SW480 (cell line): Measurements from ENCODE around the gene RYR2.

ENCODE experiments used
- DNase-seq: peaks from one replicate; pipeline ENCODE4 v3.0.0-alpha.2; 2016; ENCODE audit warnings: low spot score

The RYR2 gene

DNA sequence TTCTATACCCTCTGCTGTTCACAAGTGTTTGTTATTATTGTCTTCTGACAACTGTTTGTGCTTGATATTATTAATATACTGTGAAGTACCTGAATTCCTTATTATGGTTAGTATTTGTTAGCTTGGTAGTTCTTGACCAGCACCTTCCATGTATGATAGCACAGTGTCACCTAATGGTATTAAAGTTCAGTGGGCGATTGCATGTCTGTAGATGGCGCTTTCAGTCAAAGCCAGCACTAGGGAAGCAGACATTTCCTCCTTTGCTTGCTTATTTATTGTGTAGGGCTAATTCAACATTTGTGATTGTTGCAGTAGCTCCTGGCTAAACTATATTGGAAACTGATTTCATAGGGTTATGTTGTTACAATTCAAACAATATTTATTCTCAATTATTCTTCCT lies 630.8 kb downstream of the RYR2 start:
- peak; percentile 38 for DNase-seq

DNA sequence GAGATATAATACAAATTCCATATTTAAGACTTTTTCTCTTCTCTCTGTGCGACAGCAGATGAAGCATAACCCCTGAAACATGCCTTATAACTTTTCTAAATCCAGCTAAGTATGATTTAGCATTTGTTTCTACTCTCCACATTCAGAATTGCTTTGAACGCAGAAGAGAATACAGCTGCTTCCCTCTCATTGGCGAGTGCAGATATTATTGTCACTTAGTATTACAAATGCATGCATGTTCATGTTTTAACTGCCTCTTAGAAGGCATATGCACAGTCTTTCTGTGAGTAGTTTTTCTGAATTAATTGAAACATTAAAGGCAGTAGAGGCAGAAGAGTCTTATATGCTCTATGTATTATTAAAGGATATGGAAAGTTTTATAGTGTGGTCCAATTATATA lies 631.6 kb downstream of the RYR2 start:
- DNase-seq: no peak

DNA sequence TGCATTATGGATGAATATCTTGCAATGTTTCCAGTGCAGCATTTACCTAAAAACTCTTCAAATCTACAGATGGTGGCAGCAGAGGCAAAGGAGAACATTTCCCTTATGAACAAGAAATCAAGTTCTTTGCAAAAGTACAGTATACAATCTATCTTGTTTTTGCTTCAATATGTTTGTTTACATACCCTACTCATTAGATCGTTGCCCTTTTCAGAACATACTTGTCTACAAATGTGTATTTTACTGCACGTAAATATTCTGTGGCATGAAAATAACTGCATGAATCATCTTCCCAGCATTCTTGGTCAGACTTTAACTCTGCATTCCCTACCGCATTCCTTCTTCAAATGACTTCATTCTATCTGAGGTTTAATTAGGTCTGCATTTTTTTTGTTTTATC lies 636.0 kb downstream of the RYR2 start:
- peak; percentile 28 for DNase-seq

DNA sequence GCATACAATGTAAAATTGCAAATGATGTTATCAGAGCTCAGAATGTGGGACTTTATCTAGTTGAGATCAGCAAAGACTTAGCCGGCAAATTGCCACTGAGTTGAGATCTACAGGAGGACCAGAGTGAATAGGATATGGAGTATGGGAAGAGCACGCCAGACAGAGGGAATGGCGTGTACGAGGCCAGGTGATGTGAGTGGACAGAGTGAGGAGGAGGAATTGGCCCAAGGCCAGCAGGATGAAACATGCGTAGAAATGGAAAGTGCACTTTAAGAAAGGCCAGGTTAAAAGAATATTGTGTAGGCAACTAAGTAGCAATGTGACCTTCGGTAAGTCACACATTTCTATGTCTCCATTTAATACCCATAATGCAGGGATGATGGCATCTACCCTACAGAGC lies 637.7 kb downstream of the RYR2 start:
- no peak for DNase-seq

DNA sequence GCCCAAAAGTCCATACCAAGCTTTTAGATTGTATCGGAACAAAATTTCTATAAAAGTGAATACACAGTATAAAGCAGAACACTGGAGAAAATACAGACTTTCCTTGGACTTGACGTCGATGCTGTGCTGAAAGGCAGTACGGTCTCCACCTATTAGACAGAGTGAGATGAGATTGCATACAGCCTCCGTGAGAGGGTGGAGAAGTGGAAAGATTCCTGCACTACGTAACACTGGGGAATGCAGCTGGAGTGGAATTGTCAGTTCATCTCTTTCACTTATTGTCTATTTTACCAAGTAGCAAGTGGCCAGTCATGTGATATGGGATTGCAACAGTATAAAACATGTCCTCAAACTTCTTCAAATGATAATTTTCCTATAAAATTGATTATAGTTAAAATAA lies 639.2 kb downstream of the RYR2 start:
- no peak for DNase-seq

DNA sequence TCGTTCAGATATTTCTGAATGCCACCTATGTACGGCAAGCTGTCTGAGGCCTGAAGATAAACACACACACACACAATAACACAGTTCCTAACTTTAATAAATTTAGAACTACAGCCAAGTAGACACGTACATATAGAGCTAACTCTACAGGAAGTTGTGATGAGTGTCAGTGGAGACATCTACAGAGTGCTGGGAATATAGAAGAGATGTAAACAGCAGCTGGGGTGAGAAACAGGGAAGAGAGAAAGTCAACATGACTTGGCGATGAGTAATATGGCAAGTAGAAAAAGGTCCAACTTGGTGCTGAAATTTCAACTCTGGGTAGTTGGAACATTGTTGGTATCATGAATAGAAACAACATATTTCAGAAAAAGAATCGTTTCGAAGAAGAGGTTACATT lies 642.3 kb downstream of the RYR2 start:
- DNase-seq: no peak

DNA sequence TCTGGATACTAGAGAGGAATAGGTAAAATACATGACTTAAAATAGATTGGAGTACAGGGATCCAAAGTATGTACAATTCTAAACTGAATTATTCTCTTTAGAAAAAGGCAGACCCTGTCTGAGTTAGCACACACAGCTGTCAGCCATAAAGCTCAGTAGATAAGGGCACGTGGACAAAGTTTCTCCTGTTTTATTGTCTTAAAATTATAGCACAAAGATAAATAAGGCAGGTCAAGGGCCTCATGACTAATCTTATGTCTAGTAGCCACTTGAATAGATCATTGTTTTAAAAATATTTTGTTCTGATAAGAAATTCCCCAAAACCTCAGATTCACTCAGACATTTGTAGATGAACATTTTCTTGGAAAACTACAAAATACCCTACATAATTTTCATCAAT lies 643.6 kb downstream of the RYR2 start:
- no peak for DNase-seq

DNA sequence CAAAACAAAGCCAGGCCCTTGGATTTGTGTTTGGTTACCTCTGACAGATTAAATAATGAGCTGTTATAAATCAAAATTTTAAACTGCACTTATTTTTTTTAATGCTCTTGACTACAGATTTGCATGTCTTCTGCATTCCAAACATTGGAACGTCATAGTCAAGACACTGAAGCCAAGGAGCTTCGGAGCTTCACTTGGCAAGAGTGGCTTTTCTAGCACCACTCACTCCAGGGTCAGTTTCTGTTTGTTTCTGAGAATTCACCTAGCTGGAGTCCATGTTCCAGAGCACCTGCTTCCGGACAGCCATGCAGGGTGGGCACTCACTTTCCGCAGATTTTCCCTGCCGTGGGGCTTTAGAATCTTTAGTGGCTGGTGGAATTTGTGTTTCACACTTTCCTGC lies 645.8 kb downstream of the RYR2 start:
- DNase-seq: no peak

DNA sequence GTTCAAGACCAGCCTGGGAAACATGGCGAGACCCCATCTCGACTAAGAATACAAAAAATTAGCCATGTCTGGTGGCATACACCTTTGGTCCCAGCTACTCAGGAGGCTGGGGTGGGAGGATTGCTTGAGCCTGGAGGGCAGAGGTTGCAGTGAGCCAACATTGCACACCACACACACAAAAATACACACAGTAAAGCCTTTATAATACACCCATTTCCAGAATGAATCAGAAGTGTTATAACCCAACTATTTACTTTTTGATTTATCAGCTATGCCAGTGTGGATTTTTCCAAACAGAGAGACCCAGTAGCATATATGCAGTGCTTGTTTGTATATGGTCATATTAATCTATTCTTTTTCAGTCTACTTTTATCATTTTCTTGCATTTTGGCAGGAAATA lies 648.7 kb downstream of the RYR2 start:
- no peak for DNase-seq

DNA sequence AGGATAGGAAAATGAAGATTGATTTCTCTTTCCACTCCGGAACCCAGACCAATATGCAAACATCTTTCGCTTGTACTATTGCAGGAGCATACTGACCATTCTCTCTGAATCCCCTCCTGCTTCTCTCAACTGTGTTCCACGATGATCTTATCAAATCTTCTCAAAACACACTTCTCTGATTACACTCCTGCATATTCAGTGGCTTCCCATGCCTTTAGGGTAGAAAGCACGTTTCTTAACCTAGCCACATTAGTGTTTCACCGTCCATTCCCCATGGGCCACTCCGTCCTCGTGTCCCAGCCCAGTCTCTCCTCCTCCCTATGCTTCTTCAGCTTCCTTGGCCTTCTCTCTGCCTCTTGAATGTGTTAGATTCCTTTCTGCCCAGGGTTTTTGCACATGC lies 650.3 kb downstream of the RYR2 start:
- no peak for DNase-seq

DNA sequence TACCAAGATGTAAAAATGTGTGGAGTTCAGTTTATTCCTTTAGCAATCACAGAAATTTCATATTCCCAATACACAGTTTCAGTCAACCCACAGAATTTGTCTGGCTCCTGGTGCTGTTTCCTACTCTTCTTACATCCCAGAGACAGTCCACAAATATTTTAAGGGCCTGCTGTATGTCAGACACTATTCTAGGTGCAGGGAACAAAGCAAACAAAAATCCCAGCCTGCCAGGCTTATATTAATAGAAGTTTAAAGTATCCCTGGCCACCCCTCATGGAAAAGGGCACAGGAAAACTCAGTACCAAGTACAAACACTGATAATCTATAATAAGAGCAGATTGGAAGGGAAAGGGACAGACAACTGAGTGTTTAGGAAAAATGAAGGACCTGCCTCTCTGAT lies 653.9 kb downstream of the RYR2 start:
- no peak for DNase-seq

DNA sequence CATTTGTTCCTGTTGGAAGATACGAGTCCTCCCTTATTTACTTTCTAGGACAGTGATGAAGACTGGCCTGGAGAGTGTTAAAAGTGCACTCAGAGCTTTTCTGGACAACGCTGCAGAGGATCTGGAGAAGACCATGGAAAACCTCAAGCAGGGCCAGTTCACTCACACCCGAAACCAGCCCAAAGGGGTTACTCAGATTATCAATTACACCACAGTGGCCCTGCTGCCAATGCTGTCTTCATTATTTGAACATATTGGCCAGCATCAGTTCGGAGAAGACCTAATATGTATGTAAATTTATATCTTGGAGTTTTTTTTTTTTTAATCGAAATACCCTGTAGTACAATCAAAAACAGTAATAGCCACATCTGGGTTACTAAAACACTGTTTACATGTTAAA lies 658.2 kb downstream of the RYR2 start:
- DNase-seq: no peak

DNA sequence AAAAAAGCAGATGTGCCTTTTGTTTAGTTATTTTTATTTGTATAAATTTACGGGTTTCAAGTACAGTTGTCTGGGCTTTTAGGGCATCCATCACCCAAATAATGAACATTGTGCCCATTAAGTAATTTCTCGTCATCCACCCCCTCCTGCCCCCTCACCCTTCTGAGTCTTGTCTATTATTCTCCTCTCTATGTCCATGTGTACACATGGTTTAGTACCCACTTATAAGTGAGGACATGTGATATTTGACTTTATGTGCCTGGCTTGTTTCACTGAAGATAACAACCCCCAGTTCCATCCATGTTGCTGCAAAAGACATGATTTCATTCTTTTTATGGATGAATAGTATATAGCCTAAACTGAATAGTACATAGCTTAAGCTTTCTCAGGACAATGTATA lies 659.5 kb downstream of the RYR2 start:
- no peak for DNase-seq

DNA sequence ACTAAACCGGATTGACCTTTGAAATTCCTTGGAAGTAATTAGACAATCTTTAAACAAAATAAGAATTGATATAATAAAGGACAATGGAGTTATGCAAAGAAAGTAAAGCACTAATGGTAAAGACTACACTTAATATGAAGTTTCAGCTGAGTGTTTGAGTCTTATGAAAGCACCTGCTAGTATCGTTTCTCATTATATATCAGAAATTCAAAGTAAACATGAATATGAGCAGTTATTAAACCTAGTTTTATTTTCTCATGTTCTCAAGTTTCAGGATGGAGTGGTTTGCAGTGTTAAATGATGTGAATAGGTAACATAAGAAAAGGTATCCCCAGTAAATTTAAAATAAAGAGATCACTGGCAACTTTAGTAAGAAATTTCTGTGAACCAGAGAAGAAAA lies 660.2 kb downstream of the RYR2 start:
- no peak for DNase-seq

DNA sequence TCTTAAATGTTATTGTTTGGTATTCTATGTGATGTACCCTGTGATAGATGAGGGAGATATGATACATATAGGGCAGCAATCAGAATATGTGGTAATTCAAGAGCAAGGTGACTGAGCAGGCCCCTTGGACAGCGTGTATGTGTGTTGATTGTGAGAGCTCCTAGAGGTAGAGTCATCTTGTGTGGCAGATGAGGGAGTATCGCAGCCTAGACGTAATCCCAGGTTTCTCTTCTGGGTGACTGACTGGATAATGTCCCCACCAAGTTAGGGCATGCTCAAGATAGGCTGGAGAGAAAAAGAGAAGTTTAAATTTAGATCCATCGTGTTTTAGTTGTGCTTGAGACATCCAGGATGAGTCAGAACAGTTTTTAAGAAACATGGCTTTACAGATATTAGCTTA lies 663.5 kb downstream of the RYR2 start:
- no peak for DNase-seq

DNA sequence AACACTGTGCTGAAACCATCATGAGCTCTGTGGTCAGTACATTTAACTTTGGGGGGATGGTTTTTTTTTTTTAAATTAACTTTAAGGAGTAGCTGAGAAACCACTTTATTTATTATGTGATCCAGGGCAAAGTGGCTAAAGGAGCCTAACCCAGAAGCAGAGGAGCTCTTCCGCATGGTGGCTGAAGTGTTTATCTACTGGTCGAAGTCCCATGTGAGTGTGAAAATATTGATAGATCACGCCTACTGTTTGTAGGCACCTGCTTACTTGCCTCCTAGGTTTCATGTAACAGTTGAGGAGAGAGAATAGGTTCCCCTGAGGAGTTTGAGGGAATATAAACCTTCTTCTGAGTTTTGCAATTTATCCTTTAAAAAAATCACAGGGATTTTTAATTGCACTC lies 667.4 kb downstream of the RYR2 start:
- no peak for DNase-seq

DNA sequence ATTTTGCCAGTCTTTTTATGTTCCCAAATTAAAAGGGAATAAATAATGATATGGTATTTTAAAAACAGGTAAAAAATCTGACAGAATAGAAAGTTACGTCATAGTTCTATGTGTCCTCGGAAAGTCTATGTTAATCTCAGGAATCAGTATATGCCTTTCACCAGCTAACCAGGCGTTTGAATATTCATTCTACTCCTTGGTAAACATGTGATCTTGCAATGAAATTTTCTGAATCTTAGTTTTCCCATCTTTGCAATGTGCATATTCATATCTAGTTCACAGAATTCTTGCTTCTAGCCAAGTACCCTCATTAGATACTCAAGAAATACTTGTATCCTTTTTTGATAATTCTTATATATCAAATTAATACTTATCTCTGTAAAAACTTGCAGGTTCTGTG lies 669.3 kb downstream of the RYR2 start:
- no peak for DNase-seq

DNA sequence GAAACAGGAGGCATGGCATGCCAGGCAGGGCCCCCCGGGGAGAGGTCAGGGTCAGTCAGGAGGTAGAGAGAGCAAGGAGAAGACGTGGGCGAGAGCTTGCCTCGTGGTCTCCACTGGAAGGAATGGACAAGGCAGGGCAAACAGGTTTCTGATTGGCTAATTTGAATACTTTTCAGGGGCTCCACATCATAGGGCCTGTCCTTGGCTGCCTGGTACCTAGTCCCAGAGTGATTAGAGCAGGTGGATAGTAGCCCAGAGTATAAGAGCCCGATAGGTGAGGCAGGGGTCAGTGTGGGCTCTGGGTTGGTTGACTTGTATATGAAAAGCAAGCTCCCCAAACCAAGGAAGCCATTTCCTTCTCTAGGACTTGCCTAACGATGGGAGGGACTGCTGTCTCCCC lies 670.1 kb downstream of the RYR2 start:
- no peak for DNase-seq

DNA sequence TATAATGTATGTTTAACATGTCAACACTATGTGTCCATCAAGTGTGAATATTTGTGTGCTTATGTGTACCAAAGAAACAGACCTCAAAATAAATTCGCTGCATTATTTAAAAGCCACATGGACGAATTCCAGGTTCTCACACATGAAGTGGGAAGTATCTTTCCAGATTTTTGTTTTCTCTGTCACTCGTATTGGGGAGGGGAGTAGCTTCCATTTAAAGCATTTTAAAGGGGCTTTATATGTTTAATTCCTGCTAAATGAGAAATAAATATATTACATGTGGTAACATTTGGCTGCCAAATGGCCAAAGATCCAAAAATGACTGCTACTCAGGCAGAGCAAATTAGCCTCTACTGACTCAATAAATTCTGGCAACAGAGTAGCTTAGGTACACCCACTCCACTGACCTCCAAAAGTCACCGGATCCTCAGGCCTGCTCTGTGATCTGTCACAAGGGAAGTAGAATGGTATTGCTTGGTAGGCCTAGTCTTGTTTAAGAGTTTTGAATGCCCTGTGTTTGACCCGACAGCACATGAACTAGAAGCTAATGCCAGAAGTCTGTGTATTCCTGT lies 670.7 kb downstream of the RYR2 start:
- no peak for DNase-seq

DNA sequence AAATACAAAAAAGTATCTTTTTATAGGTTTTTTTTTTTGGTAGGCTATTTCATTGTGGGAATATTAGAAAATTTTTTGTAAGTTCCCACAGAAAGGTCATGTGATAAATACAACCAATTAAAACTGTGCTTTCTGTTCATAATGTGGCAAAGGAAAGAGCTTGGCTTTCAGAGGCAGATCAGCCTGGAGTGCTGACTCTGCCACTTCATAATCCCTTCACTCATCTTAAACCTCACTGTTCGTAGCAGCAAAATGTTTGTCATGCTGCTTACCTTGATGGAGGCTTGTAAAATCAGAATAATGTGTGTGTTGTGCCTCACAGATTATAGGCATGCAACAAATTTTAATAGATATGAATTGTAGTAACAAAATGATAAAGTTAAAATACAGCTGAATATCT lies 671.9 kb downstream of the RYR2 start:
- no peak for DNase-seq

DNA sequence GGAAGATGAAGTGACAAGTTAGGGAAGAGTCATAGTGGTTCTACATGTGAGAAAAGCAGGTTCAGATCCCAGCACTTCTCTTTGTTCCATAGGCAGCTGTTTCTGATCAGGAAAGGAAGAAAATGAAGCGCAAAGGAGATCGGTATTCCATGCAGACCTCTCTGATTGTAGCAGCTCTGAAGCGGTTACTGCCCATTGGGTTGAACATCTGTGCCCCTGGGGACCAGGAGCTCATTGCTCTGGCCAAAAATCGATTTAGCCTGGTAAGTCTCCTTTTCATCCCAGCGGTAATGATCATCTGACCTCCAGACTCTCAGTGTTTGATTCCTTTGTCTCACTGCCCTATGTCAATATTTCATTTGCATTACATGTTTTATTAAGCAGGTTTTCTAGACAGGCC lies 675.1 kb downstream of the RYR2 start:
- no peak for DNase-seq

DNA sequence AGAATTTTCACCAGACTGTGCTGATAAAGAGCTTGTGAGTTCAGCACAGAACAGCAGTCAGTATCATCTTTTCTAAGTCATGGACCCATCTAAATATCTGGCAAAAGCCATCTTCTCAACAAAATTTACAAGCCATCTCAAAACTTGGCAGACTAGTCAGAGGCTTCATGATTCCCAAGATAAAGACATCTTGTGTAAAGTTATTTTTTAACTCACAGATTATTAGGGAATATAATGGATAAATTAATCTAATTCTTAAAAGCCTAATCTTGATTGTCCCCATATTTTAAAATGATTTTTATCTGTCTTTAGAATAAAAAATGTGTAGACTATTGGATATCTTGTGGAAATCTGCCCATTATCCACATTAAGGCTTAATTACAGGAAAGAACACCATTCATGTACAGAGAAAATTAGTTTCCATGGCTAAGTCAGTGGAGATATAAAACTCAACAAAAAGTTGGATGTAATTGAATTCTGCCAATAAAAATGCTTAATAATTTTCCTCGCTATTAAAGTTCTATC lies 688.9 kb downstream of the RYR2 start:
- no peak for DNase-seq

DNA sequence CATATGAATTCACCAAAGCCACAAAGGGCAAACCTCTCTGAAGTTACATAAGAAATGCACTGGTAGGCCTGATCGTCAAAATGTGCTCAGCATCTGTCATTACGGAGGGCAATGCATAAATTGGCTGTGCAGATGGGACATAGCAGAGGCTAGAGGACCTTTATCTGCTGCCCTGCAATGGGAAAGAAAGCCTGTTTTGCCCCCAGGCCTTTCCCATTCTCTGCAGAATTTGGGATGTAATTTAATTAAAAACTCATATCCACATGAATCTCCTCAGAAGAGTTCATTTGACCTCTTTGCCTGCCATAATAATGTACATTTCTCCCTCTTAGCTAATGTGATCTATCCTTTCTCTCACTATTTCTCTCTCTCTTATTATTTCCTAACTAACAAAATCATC lies 690.7 kb downstream of the RYR2 start:
- no peak for DNase-seq

DNA sequence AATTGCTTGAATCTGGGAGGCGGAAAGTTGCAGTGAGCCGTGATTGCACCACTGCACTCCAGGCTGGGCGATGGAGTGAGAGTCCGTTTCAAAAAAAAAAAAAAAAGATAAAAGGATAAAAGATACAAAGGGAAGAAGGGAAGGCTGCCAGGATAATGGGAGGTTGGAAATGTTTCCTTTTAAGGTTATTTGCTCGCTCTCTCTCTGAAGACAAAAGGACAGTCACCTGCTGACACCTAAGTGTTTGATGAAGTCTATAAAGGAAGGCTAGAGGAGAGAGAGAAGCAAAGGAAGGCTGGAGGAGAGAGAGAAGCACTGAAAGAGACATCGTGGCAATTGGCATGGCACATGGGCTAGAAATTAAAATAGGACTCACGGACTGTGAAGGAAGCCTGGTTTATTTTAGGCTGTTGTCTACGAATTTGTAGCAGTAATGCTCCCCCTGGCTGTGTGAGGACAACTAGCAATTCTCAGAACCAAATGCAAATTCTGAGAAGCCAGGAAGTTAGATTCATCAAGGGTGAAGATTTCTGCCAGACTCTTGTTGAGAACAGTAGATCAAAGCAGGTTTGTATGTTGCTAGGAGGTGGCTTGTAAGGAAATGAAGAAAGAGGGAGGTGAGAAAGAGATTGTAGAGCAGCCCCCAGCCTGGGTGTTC lies 694.5 kb downstream of the RYR2 start:
- DNase-seq: peak; percentile 9
